H1 (cell line): ENCODE results near the gene ROBO4. TPM values are rescaled to one million over a fixed set of nuclear protein-coding genes. Genes with fewer than 3 reads are reported as not detected.

Experiments used
- JUN ChIP-seq: IDR thresholded peaks from 2 replicates; pipeline ENCODE4 v1.6.1; 2011; ENCODE audit warnings: low read depth, mild to moderate bottlenecking, improper control_type of control experiment, low read length
- MAFK ChIP-seq: IDR thresholded peaks from 2 replicates; pipeline ENCODE4 v1.6.1; 2012; ENCODE audit warnings: low read depth, mild to moderate bottlenecking, improper control_type of control experiment, low read length
- RFX5 ChIP-seq: IDR thresholded peaks from 2 replicates; pipeline ENCODE4 v1.6.1; 2011; ENCODE audit warnings: low read depth, low read length, improper control_type of control experiment, borderline replicate concordance
- SRF ChIP-seq: IDR thresholded peaks from 2 replicates; pipeline ENCODE4 v1.6.1; 2011; ENCODE audit warnings: mild to moderate bottlenecking, low read depth, low read length, moderate library complexity
- SUZ12 ChIP-seq: fragments of 200-600 bp; sonication (generic); IDR thresholded peaks from 2 replicates; pipeline ENCODE4 v1.6.1; 2012; ENCODE audit warnings: mild to moderate bottlenecking, inconsistent platforms, low read length, moderate library complexity, mixed read lengths
- TCF12 ChIP-seq: IDR thresholded peaks from 2 replicates; pipeline ENCODE4 v1.6.1; 2011; ENCODE audit warnings: low read depth, mild to moderate bottlenecking, low read length
- ZNF274 ChIP-seq: IDR thresholded peaks from 2 replicates; pipeline ENCODE4 v1.7.0; 2012; ENCODE audit warnings: low read length, borderline replicate concordance; ENCODE audit errors: extremely low read depth
- polyA plus RNA-seq, 7 experiments: library from polyadenylated mRNA; depleted of rRNA in 3 of 7; stranded (reverse) in 5 of 7; unstranded in 2 of 7; fragments of >200 nt in 5 of 7; fragments of 200-250 nt in 2 of 7; gene quantifications; 1 replicate in 5 of 7; 2 replicates in 1 of 7; 4 replicates in 1 of 7; pipeline versions ENCODE4 v1.2.1 to v1.2.3, GENCODE V29; 2011 to 2013; ENCODE audit warnings: missing spikeins in 2 of 7, mixed read lengths in 2 of 7
- total RNA-seq: library from RNA; stranded (reverse); fragmentation: NEBNext Ultra II Directional; extraction: Animal tissue kit (Norgen Biotek cat#: 25700); gene quantifications from 2 replicates; pipeline ENCODE4 v1.2.1, GENCODE V29; 2021

Gene ROBO4
- total and polyA plus RNA-seq, 2 of the 8 experiments (the other 6 are each of a cell fraction or from before 2014, with no cell fraction given), result 0.03 TPM; not detected in 1

- TF ChIP-seq RFX5, result no peak
- TF ChIP-seq SRF, result no peak
- no peak for TF ChIP-seq MAFK
- no peak for TF ChIP-seq SUZ12
- no peak for TF ChIP-seq JUN
- no peak for TF ChIP-seq ZNF274
- TF ChIP-seq TCF12, result no peak
These were observed 19.5 kb downstream of the ROBO4 start (continued) for GRCh38 chr11:124877910-124878758.
